NOMO-1 treated with DMSO at 0.1 percent for 48 hours (cell line): ENCODE results near the gene CDH24.

Experiments used
- DNase-seq: peaks from one replicate; lab custom pipeline; 2025; ENCODE audit not compliant: unreplicated experiment; lab: John Stamatoyannopoulos, UW

The CDH24 gene

DNA sequence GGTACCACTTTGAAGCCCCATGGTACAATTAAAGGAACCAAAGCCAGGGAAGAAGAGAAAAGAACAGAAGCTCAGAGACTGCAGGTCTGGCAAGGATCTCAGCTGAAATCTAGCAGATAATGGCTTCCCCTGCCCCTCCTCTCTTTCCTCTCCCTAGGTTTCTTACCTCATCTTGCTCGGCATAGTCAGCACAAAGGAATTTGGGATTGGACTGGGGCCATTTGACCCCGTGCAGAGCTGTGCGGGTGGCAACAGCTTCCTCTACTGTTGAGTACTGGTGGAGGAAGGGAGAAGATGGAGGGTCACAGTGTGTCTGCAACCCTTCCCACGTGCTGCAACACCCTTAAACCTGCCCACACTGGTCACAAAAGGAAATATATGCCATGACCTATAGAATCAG lies 4.7 kb upstream of the CDH24 start:
- DNase-seq = no peak

DNA sequence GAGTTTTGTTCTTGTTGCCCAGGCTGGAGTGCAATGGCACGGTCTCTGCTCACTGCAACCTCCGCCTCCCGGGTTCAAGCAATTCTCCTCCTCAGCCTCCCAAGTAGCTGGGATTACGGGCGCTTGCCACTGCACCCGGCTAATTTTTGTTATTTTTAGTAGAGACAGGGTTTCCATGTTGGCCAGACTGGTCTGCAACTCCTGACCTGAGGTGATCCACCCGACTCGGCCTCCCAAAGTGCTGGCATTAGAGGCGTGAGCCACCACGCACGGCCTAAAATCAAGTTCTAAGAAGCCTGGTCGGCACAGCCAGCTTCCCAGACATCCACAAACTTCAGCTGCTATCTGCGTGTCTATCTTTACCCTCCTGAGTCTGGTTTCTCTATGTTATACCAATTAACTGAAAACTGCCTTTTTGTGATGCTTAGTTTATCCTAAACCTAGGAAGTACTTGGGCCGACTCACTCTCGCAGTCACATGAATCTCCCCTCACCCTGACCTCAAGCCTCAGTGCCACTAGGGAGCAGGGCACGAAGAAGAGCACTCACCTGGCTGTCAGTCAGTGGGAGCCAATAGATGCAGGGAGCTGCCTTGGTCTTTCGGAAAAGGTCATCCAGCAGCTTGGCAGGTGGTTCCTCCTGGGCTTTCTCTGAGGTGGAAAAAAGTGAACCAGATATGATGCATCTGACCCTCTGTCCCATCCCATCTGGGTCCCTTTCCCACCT lies 3.4 kb upstream of the CDH24 start:
- no peak for DNase-seq

DNA sequence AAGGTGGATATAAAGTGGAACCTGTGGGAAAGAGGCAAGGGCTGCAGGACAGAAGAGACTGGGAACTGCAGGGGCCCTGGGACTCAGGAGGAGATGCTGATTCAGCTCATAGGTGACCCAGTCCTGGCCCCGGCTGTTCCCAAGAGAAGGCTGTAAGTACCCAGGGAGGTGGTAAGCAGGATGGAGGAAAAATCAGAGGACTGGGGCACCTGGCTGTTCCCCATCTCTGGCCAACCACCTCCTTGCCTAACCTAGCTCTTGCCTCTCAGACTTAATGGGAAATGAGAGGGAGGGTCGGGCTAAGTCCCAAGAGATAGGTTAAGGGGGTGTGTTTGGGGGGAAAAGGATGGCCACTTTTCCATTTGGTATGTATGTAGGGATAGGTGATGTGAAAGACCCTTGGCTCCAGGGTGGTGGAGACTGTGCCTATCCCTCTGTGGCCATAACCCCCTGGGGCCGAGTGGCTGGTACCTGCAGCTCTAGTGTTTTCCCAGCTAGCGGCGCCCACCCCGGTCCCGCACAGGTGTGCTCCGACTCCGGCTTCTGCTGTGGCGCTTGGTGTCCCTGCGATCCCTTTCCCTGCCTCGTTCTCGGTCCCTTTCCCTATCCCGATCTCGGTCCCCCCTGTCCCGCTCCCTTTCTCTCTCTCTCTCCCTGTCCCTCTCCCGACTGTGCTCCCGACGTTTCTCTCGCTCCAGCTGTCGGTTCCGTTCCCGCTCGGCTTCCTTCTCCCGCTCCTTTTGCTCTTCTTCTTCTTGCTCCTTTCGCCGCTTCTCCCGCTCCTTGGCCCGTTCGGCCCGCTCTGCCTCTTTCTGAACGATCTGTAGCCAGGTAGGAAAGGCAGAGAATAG lies 1.6 kb upstream of the CDH24 start:
- DNase-seq = no peak

DNA sequence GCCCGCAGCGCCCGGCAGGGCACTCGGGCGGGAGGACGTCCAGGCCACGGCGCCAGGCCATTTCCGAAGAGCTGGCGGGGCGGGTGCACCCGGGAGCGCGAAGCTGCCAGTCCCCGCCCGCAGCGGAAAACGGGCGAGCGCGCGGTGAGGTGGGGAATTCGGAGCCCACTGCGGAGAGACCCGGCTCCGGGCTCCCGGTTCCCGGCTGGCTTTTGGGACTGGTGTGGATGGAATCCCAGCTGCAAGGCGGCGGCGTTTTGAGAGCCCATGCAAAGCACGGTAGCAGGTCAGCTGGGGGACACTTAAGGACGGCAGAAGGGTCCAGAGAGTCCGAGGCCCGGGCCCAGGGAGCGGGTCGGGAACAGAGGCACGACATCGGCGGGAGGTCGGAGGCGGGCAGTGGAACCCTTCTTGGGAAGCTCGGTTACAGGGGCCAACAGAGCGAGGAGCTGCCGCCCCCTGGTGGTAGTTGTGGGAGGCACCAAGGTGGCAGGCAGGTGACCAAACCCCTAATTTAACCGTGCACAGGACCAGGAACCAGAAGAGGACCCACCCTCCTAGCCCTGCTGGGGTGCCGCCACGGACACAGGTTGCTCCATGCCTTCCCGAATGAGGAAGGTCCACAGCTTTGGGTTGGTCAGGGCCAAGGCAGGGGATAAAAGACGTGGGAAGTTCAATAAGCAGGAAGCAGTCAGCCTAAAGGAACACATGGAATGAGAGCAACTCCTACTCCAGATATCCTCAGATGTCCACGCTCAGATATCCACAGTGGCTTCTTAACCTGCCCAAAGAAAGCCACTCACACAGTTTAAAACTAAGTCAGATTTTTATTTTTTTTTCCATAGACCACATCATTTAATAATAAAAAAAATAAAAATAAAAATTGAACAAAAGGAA lies 685 bp upstream of the CDH24 start:
- no peak for DNase-seq

DNA sequence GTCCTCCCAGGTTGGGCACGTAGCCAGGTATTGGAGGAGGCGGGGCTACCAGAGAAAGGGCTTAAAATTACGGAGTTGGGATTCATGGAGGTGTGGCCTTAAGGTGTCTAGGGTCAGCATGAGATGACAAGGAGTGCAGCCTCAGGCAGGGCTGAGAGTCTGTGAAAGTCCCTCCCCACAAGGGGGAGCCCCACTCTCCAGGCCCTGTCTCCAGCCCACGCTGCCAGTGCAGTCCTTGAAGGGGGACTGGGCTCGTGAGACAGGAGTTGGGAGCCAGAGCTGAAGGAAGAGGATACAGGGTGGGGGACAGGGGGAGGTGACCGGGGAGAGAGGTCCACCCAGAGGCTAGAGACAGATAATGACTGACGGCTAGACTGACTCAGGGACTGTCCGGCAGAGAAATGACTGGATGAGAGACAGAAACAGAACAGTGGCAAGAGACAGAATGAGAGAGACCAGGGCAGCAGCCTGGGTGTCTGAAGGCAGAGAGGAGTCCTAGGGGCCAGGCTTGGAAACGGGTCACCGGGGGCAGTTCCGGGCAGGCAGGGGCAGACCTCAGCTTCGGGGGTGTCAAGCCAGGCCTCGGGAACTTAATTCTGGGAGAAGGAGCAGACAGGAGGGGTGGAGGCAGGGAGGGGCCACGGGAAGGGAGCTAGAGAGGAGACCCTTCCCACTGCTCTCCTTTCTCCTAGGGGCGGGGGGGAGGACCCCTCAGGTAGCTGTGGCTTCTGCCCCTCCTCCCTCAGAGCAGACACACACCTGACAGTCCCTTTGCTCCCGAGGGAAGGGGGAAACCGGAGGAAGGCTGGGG lies 970 bp downstream of the CDH24 start:
- DNase-seq = no peak

DNA sequence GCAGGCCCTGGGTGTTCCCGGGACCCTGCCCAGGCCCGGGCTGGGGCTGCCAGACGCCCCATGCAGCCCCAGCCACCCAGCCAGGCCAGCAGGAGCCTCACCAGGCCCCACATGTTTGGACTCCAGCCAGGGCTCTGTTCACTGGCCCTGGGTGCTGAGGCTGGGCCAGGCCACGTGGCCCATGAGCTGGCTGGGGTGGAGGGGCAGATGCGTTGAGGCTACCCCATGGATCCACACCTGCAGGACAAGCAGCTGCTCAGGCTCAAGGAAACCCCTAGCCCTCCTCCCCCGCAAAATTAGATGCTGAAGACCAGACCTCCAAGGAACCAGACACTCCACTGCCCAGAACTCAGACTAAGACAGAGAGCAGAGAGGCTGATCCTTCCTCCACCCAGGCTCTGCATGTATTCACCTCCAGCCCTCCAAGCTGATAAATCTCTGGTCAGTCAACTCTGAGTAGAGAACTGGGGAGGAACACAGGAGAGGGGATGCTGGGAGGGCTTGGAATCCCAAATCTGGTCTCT lies 1.6 kb downstream of the CDH24 start:
- no peak for DNase-seq

DNA sequence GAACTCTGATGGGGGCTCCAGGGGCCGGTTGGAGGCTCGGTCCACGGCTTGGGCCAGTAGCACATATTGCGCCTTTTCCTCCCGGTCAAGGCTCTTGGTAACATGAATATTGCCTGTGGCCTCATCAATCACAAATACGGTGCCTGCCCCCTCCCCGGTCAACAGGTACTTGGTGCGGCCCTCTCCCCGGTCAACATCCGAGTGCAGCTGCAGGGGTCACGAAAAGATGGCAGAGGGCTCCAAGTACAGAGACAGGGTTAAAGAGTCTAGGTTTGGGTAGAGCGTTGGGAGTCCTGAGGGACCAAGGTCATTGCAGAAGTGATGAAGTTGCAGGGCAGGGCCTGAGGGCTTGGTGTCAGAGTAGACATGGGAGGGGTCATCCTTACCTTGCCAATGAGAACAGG lies 2.2 kb downstream of the CDH24 start:
- DNase-seq = no peak

DNA sequence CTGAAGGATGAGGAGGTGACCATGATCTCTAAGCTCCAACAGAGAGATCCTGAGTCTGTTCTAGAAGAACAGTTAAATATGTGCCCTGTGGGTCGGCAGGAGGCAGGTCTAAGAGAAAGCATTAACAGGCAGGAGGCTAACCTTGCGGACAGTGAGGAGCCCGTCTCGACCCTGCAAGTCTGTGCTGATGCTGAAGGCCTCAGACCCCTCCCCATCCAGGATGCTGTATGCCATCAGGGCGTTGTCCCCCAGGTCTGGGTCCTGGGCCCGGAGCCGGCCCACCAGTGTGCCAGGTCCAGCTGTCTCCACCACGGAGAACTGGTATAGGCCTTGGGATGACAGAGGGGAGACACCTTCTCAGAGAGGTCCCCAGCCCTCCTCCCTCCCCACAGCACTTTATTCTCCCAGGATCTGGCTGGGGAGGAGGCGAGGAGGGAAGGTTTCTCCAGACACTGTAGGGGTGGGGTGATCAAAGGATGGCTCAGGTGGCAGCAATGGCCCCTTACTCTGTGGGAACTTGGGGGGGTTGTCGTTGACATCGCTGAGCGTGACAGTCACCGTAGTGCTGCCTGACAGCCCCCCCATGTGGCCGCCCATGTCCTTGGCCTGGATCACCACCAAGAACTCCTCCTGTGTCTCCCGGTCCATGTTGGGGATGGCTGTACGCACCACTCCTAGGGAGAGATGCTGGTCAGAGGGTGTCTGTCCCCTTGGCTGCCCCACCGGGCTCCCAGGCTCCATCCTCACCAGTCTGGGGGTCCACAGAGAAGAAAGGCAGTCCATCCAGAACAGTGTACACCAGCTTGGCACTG lies 3.1 kb downstream of the CDH24 start:
- no peak for DNase-seq

DNA sequence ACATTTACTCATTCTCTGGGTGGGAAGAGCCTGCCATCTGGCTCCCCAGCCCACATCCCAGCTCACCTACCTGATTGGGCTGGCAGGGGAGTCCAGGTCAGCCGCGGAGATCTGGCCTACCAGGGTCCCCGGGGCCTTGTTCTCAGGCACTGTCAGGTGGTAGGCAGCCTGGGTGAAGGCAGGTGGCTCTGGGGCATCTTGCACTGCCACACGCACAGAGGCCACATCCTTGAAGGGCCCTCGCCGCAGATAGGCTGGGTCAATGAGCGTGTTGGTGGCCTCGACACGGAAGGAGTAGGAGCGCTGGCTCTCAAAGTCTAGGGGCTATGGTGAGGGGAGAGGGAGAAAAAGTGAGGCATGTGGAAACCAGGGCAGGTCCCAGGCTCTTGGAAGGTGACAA lies 3.9 kb downstream of the CDH24 start:
- DNase-seq = no peak

DNA sequence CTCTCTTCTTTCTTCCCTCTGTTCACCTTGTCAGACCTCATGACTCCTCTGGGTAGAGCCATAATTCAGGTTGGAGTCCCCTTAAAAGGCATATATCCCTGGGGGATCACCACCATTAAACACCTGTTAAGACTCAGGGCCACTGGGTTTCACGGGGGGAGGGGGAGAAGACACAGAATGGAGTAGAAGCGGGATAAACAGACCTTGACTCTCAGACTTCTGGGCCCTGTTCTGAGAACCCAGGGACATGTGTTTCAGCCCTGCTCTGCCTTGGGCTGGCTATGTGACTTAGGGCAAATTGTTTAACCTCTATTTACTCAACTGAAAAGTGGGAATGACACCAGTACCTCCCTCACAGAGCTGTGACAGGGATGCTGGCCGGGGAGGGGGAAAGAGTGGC lies 4.6 kb downstream of the CDH24 start:
- DNase-seq = no peak

DNA sequence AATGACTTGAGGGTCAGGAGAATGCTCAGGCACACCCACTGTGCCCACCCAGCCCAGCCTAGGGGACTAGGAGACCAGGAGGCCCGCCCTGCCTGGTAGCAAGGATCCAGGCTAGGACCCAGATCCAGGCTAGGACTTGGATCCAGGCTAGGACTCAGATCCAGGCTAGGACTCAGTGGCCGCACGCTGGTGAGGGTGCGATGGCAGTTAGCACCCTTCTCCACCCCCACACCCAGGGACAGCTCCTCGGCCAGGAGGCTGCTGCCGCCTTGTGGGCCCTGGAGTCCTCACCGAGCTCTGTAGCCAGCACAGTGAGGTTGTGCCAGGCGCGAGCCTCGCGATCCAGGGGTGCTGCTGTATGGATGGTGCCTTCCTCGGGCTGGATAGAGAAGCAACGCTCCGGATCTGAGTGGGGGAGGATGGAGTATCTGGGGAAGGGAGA lies 5.1 kb downstream of the CDH24 start:
- no peak for DNase-seq

DNA sequence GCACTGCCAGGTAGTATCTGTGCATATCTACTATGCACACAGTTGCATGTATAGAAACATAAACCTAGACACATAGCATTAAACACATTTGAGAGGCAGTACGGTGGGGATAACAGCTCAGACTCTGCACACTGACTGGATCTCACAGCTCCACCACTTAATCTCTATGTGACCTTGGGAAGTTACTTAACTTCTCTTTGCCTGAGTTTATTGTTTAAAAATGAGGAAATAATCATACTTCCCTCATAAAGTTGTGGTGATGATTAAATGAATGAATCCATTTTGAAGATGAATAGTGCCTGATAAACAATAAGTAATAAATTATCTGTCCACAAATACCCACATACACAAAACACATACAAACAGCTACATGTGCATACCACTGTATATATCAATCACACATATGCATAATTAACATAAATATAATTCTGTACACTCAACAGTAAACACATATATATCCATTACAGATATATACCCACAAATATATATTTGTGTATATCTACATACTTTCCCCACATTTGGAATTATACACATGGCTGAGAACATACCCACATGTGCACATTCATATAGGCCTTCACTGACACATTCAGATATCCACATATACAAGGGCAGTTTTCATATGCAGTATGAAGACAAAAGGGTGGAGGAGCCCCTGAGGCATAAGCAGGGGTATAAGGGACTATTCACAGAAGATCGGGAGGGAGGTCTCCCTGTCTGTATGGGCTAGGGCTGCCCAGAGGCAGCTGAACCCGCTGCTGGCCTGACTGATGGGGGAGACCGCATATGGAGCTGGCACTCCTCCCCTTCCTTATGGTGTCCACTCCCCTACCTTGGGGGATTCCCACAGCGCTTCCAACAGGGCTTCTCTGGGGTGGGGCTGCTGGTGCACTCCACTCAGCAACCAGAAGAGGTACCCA lies 5.9 kb downstream of the CDH24 start:
- no peak for DNase-seq

DNA sequence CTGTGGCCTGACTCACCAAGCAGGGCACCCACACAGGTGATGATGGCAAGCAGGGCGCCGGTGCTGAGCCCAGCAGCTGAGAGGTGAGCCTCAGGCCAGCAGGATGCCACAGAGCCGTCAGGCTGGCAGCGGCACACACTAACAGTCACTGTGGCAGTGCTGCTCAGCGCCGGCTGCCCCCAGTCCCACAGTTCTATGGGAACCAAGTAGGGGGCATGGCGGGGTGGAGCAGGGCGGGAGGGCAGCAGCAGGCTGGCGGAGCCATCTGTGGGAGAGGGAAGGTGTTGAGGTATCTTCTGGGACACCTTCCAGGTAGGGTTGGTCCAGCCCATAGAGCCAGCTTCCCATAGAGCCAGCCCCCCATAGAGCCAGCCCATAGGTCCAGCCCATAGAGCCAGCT lies 8.3 kb downstream of the CDH24 start:
- DNase-seq = no peak

DNA sequence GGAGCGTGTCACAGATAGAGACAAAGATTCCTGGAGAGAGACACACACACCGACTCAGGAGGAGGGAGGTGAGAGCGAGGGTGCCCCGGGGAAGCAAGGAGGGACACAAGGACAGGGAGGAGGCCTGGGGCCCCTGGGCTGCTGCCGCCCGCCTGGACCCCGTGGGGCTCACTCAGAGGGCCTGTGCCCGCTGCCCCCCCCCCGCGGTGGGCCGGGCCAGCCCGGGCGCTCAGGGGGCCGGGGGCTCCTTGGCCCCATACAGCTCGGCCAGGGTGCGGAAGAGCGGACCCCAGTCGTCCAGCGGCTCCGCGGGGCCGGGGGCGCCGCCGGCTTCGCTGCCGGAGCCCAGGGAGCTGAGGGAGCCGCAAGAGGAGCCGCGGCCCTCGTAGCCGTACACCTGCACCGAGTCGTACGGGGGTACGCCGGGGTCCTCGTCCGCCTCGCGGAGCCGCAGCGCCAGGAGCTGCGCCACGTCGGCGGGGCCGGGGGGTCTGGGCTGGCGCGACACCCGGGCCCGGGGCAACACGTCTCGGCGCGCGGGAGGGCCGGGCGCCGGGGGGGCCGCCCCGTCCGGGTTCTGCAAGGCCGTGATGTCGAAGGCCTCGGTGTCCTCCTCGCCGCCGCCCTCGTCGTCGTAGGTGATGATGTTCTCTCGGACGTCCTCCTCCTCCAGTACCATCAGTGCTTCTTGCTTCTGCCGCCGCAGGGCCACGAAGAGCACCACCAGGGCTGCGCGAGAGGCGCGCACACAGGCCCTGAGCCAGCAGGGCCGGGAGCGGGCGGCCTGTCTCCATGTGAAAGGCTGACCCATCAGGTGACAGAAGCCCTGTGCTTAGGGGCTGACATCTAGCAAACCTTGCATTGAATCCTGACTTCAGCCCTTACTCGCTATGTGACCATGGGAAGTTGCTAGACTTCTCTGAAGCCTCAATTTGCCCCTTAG lies 9.3 kb downstream of the CDH24 start:
- no peak for DNase-seq

DNA sequence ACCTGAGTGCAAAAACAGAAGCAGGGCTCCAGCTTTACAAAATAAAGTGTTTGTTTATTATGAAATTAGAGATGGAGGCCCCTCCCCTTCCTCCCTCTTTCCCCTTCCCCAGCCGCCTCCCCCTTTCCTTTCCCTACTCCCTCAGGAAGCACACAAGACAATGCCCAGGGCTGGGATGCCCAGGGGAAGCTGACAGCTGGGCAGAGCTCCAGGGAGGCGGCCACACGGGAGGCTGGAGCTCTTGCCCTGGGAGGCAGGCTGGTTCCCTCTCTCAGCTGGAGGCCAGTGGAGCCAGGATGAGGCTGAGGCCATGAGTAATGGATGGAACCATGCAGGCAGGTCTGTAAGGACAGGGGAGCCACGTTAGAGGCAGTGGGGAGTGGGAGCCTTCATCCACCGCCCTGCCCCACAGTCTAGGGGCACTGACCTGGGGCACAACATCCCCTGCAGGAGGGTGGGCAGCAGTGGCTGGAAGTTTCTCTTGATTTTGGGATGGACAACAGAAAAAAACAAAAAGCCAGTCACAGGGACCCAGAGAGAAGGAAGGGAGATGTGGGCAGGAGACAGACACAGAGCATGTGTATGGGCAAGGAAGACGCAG lies 10.2 kb downstream of the CDH24 start:
- no peak for DNase-seq

DNA sequence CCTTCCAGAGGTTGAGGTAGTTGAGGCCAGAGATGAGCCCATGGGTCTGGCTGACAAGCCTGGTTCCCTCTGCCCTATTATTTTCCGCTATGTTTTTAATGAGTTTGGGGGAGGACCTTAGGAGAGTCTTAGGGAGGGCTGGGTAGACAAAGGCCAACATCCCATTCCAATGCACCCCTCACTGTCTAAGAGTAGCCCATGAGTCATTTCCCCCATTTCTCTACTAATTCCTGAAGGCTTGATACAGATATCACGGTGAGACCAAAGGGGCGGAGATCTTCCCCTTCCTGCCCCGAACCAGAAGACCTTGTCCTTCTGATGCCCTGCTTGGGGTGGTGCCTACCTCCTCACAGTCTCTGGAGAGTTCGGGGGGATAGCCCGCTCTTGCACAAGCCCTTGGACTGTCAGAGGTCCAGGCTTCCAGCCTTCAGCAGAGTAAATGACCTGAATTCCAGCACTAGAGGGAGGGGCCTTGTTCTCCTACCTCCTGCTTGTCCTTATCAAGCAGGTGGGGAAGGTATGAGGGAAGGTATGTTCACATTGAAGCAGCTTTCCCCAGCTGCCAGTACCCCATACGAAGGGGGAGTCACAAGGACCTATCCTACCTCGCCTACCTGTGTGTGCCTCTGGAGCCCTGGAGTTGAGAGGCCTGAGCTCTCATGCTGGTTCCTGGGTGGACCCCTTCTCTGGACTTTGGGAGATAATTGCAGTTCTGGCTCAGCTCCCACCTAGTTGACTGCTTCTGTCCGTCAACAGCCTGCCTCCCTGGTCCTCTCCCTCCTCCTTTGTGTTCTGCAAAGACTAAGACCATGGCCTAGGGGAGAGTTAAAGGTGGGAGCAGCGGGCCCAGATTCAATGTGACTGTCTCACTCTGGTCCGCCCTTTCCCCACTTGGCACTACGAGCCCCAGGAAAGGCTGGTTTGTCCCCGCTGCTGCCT lies 11.6 kb downstream of the CDH24 start:
- DNase-seq = no peak
